Measurements from ENCODE around the gene AFF3.
"Not testable (repeated sequence)": the region's sequence is repeated elsewhere in the genome, so short reads cannot be mapped to it uniquely, and the experiment has no call there.

The AFF3 gene

DNA sequence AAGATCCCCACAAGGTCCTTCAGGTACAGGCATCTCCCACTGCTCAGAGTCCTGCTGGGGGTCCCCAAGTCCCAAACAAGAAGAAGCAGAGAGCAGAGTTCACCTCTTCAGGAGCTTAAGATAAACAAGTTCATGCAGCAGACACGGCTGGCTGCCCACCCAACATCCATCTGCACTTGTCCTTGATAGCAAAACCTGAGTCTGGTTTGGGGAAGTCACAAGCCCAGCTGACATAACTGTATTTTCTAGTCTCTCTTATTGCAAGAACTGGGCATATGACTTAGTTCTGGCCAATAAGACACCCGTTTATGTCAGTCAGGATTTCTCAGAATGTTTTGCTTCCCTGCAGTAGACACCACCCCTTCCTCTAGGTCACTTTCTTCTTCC, 31.8 kb downstream of the AFF3 start:
- no peaks in the 10 kb centered on the region for H3K9me3 ChIP-seq
- H3K36me3 ChIP-seq = no peaks in the 10 kb centered on the region
- no peaks in the 10 kb centered on the region for H3K4me1 ChIP-seq (ENCODE audit: control insufficient read depth in 1 of 2, insufficient read depth in 1 of 2, low read depth in 1 of 2, low read length in 1 of 2)
- TF ChIP-seq, protein P1, sequence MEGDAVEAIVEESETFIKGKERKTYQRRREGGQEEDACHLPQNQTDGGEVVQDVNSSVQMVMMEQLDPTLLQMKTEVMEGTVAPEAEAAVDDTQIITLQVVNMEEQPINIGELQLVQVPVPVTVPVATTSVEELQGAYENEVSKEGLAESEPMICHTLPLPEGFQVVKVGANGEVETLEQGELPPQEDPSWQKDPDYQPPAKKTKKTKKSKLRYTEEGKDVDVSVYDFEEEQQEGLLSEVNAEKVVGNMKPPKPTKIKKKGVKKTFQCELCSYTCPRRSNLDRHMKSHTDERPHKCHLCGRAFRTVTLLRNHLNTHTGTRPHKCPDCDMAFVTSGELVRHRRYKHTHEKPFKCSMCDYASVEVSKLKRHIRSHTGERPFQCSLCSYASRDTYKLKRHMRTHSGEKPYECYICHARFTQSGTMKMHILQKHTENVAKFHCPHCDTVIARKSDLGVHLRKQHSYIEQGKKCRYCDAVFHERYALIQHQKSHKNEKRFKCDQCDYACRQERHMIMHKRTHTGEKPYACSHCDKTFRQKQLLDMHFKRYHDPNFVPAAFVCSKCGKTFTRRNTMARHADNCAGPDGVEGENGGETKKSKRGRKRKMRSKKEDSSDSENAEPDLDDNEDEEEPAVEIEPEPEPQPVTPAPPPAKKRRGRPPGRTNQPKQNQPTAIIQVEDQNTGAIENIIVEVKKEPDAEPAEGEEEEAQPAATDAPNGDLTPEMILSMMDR (IDR thresholded peaks at IDR 0.05) = no peak
- H3K27ac ChIP-seq = no peak overlapping the region
- H3K27me3 ChIP-seq = peaks cover 30% of the 10 kb centered on the region
- H3K4me3 ChIP-seq (ENCODE audit: low read depth in 1 of 2, low read length in 1 of 2) = no peak overlapping the region

DNA sequence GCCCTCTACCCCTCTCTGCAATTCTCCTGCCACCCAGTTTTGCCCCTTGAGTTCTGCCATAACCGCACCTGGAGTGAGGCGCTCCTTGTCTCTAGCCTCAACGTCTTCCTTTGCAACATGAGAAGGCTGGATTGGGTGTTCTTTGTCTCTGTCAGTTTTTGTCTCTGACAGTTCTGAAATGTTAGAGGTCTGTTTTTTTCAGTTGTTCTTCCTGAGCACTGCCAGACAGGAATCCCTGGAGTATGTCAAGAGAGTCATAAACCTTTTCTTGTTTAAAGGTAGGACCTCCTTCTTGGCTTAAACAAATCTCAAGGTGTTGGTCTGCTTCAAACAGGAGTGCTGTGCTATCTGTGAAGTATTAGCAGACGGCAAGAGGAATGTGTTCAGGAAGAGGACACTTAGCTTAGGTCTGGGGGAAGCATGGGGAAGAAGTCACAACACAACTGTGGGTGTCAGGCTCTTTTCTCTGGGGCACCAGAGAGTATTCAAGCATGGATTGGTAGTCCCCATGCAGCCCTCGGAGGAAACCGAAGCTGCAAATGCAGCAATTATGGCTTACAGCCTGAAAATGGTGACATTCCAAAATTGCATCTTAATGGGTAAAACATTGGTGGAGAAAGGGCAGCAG, 32.3 kb downstream of the AFF3 start:
- no peak overlapping the region for H3K4me3 ChIP-seq (ENCODE audit: low read depth in 1 of 2, low read length in 1 of 2)
- no peaks in the 10 kb centered on the region for H3K9me3 ChIP-seq
- no peaks in the 10 kb centered on the region for H3K36me3 ChIP-seq
- H3K4me1 ChIP-seq (ENCODE audit: control insufficient read depth in 1 of 2, insufficient read depth in 1 of 2, low read depth in 1 of 2, low read length in 1 of 2) = peaks cover 0 to 3% of the 10 kb centered on the region in 2 experiments
- peaks cover 35% of the 10 kb centered on the region for H3K27me3 ChIP-seq
- TF ChIP-seq, protein P1 (IDR thresholded peaks at IDR 0.05) = no peak
- H3K27ac ChIP-seq = no peak overlapping the region

DNA sequence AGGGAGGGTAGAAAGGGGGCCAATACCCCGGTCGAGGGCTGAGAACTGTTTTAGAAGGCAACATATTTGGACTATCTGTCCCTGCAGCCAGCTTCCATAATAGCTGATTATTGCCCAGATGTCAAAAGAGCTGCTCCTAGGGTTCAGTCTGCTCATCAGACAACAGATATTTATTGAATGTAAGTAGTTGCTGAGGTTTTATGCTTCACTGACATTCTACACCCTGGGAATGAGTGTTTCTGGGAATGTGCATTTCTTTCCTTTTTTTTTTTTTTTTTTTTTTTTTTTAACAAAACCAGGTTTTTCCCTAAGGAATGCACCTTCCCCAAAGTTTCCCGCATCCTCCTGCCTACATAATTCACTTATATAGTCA, 33.8 kb downstream of the AFF3 start:
- not testable (repeated sequence) for H3K4me1 ChIP-seq (ENCODE audit: control insufficient read depth in 1 of 2, insufficient read depth in 1 of 2, low read depth in 1 of 2, low read length in 1 of 2); H3K9me3 ChIP-seq; H3K27ac ChIP-seq; H3K36me3 ChIP-seq; H3K4me3 ChIP-seq (ENCODE audit: low read depth in 1 of 2, low read length in 1 of 2)
- H3K27me3 ChIP-seq = peaks cover 47% of the 10 kb centered on the region

DNA sequence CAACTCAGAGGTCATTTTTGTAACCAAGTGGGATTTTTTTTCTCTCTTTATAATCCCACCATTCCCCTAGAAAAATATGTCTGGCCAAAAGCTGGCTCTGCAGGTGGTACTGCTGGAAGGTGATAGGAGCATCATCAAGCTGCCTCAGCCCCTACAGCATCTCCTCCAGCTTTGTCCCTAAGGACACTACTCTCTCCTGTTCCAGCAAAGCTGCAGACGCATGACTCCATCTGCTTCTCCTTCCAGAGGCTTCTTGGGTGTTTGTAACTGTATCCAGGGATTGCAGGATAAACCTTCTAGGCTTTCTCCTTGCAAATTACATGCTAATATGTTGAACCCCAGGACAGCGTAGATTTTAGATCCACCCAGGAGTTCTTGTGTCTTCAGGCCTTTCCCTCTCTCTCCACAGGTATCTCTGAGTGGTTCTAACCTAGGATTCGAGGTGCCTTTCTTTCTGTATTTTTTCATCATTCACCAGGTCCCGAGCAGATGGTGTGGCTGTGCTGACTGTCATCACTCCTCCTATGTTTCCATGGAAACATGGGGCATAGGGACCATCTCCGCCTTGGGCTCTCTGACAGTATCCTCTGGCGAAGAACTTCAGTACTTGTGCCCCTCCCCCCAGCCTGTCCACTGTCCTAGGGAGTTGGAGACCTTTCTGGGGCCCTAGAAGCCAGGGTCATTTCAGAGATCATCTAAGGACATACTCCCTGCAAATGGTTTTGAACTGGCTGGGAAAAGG, 34.3 kb downstream of the AFF3 start:
- Histone ChIP-seq H3K9me3 (no peaks in the 10 kb centered on the region), H3K27ac (no peak overlapping the region), H3K36me3 (no peaks in the 10 kb centered on the region), H3K4me1 (ENCODE audit: control insufficient read depth in 1 of 2, insufficient read depth in 1 of 2, low read depth in 1 of 2, low read length in 1 of 2) (peaks cover 0 to 5% of the 10 kb centered on the region in 2 experiments), H3K27me3 (peaks cover 53% of the 10 kb centered on the region), H3K4me3 (ENCODE audit: low read depth in 1 of 2, low read length in 1 of 2) (no peak overlapping the region)
- TF ChIP-seq, protein P1 (IDR thresholded peaks at IDR 0.05) = no peak

DNA sequence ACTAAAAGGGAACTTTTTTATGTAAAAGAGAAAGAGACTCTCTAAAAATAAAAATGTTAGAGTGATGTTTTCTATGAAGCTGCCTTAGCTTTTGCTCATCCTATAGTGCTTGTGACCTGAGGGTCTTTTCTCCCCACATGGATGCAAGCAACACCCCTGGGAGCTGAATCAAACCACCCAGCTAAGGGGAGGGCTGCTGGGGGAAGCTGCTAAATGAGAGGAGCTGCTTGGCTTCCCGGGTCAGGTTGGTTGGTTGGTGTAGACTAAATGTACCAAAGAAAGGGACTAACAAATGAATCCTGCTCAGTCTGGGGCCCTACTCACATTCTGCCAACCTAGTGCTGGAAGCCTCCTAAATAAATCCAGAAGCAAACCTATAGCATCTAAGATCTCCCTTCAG, 35.0 kb downstream of the AFF3 start:
- Histone ChIP-seq H3K36me3 (no peaks in the 10 kb centered on the region), H3K9me3 (no peaks in the 10 kb centered on the region), H3K4me1 (ENCODE audit: control insufficient read depth in 1 of 2, insufficient read depth in 1 of 2, low read depth in 1 of 2, low read length in 1 of 2) (peaks cover 0 to 5% of the 10 kb centered on the region in 2 experiments), H3K4me3 (ENCODE audit: low read depth in 1 of 2, low read length in 1 of 2) (no peak overlapping the region), H3K27ac (no peak overlapping the region), H3K27me3 (peaks cover 55% of the 10 kb centered on the region)
- TF ChIP-seq, protein P1 (IDR thresholded peaks at IDR 0.05) = no peak

DNA sequence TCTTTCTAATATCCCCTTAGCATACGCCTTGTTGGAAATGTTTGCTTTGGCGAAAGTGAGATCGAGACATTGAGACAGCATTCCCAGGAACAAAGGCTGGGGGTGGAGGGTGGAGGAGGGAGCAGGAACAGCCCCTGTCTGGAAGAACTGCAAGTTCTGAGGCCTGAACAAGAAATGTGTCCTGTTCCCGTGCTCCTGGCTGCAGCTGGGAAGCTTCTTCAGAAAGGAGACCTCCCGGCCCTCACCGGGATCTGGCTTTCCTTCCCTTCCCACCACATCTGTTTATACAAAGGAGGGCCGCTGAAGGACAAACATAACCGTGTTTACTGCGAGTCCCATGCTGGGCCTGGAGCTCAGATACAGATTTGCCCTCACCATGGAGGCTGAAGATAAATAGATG, 35.9 kb downstream of the AFF3 start:
- H3K9me3 ChIP-seq = no peaks in the 10 kb centered on the region
- H3K4me1 ChIP-seq (ENCODE audit: control insufficient read depth in 1 of 2, insufficient read depth in 1 of 2, low read depth in 1 of 2, low read length in 1 of 2) = peaks cover 0 to 5% of the 10 kb centered on the region in 2 experiments
- H3K36me3 ChIP-seq = no peaks in the 10 kb centered on the region
- TF ChIP-seq, protein P1 (IDR thresholded peaks at IDR 0.05) = no peak
- no peak overlapping the region for H3K4me3 ChIP-seq (ENCODE audit: low read depth in 1 of 2, low read length in 1 of 2)
- H3K27me3 ChIP-seq = peaks cover 55% of the 10 kb centered on the region
- no peak overlapping the region for H3K27ac ChIP-seq
